ENCODE results near the gene TFEB. TPM values are rescaled to one million over a fixed set of nuclear protein-coding genes. Genes with fewer than 3 reads are reported as not detected.

The TFEB gene
- total RNA-seq, 1 experiment from 2014 or later: 5.5 TPM

DNA sequence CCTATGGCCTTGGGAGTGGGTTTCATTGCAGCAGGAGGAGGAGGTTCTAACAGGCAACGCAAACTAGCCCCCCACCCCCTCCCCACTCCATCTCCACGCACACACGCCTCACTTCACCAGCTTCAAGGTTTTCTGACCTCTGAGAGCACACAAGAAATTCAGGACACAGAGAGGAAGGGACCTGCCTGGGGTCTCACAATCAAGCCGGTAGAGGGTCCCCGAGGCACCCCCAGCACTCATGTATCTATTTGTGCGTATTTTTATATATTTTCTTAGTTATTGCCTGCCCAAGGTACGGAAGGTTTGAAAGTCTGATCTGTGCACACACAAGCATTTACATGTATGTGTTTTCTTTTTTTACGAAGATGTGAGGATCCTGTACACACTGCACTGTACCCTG is 80.2 kb downstream of the TFEB start:
- no peak for DNase-seq (ENCODE audit: low read depth)

DNA sequence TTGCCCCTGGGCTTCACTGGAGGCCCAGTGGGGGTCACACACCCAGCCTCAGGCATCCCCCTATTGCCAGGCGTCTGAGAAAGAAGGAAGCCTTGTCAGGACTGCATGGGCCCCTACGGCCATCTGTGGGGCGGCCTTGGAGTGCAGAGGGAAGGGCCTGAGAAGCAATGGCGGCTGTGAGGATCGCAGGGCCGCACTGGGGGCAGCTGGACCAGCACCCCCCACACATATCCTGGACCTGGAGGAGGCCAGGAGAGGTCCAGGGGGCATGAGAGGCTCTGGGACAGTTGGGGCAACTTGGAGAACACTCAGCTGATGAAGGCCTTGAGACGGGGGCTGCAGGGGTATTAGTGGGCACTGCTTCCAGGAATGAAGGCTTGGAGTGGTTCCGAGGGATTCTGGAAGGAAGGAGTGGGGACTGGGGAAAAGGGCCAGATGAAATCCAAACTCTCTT is 80.7 kb downstream of the TFEB start:
- DNase-seq (ENCODE audit: low read depth): no peak

DNA sequence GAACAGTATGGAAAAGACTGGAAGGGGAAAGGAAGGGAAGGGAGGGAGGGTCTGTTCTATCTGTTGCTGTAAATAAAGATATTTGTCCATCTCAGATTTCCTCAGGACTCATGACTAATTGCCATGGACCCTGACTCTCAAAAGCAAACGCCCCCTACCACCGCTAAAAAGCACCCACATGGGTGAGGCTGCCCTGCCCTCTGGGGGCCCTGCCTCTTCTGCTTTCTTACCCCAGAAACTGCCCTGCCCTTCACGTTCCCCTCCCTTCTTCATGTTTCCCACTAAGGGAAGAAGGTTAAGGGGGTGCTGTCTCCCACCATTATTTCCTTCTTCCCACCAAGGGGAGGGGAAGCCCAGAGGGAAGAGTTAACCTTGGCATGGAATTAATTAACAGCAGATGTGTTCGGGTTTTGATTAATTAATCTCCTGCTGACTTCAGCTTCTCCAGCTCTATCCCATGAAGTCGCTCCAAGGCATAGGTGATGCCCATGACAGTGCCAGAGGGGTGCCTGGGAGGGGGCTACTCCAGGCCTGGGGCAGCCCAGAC is 81.2 kb downstream of the TFEB start:
- DNase-seq (ENCODE audit: low read depth): no peak

DNA sequence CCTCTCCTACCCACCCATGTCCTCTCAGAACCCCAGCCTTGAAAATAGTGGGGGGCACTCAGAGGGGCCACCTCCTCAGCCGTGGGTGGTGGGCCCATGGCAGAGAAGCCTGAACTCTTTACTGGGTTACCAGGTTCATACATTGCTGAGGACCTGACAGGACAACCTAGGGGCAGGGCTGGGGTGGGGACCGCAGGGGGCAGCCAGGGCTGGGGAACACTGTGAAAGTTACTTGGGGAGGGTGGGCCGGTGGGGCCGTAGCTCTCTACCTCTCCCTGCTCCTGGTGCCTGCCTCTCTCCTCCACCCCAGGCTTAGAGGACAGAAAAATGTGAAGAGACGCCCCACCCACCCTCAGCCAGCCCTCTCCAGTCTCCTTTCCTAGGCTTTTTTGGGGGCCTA is 81.7 kb downstream of the TFEB start:
- DNase-seq (ENCODE audit: low read depth): no peak

DNA sequence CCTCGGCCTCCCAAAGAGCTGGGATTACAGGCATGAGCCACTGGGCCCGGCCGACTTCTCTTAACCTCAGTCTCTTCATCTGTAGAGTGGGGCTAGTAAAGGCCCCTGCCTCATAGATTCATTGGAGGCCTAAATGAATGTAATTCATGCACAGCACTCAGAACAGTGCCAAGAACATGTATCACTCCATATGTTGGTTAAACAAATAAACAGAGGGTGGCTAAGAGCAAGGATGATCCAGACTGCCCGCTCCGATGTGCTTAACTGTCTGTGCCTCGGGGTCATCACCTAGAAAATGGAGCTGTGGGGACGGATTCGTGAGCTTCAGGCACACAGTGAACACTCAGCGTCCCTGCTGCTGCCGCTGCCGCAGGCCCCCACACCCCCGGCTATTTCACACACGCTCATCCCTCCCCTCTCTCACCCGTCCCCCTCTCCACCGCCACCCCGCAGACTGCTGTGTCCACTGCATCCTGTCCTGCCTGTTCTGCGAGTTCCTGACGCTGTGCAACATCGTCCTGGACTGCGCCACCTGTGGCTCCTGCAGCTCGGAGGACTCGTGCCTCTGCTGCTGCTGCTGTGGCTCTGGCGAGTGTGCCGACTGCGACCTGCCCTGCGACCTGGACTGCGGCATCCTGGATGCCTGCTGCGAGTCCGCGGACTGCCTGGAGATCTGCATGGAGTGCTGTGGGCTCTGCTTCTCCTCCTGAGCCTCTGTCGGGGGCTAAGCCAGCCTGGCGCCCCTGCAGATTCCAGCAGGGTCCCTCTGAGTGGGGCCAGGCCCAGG is 82.3 kb downstream of the TFEB start:
- no peak for DNase-seq (ENCODE audit: low read depth)

DNA sequence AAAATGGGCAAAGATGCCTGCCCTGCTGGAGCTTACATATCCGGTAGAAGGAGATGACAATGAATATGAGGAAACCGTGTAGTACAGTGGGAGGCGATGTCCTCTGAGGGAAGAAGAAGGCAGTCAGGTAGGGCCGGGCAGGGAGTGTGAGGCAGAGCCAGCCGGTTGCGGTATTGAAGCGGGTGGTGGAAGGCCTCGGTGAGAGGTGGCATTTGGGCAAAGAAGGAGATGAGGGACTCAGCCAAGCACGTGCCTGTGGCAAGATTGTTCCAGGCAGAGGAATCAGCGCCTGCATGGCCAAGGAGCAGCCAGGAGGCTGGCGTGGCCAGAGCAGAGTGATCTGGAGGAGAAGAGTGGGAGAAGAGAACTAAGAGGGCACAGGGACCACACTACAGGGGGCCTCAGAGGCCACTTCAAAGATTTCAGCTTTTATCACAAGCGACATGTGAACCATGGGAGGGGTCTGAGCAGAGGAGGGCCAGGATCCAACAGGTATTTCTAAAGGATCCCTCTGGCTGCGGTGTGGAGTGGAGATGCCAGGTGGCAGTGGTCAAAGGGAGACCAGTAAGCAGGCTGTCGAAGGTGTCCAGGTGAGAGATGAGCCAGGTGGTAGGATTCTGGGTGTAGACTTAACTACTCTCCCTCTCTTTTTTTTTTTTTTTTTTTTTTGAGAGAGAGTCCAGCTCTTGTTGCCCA is 83.3 kb downstream of the TFEB start:
- DNase-seq (ENCODE audit: low read depth): no peak

DNA sequence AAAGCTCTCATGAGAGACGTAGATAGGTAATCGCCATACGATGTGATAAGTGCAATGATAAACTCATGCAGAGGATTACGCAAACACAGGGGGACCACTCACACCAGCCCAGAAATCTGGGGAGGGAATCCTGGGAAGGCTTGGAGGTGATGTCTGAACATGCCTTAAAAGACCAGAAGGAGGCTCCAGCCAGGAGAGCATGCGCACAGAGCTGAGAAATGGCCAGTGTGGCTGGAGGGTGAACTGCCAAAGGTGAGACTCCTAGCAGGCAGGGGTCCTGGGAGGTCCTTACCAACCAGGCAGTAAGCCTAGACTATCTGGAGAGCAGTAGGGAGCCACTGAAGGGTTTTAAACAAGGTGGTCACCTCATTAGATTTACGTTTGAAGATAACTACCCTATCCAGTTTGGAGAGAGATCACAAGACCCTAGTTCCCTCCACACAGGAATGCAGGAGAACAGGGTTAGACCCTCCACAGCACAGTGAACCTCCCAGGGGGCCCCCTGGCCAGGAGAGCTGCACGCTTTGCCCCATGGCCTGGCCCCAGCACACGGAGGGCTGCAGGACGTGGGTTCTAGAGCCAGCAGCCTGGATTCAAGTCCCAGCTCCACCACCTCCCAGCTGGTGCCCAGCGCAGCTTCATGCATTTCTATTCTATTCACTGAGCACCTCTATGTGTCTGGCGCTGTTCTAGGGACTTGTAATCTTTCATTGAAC is 84.0 kb downstream of the TFEB start:
- DNase-seq (ENCODE audit: low read depth): no peak

DNA sequence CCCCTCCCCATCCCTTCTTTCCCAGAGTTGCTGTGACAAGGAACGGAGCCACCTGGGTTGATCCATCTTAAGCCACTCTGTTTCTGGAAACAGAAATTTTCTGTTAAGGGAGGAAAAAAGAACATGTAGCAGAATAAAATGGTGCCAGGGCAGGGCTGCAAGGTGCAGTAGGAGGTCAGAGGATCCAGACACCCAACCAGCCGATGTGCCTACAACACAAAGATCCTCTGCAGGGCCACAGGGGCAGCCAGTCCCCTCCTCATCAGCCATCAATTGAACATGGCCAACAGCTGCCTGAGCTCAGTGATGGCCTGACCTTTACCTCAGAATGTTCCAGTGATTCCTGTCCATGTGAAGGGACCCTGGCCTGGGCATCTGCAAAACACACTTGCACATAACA is 85.3 kb downstream of the TFEB start:
- DNase-seq (ENCODE audit: low read depth): no peak

DNA sequence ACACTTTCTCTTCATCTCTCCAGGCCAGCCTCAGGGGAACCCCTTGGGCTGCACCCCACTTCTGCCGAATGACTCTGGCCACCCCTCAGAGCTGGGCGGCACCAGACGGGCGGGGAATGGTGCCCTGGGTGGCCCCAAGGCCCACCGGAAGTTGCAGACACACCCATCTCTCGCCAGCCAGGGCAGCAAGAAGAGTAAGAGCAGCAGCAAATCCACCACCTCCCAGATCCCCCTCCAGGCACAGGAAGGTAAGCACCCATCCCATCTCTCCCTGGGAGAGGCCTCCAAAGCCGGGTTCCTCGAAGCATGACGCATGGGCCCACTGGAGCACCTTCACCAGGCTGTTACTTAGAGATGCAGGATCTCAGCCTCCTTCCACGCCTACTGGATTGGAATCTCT is 85.8 kb downstream of the TFEB start:
- no peak for DNase-seq (ENCODE audit: low read depth)

DNA sequence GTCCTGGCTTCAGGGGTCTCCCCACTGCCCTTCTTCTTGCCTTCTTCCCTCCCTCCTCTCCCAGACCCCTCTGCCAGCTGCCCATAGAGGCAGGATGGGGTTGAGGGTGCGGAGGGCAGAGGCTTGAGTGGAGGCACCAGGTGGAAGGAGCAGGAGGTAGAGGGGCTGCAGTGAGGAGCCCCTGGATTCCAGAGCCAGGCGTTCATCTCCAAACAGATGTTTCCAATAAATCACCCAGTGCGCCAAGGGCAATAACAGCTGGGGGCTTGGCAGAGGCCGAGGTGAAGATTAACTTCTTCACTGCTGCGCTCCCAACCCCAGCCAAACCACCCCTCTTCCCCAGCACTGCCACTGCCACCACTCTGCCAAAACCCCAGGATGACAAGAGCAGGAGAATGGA is 86.5 kb downstream of the TFEB start:
- DNase-seq (ENCODE audit: low read depth): no peak

DNA sequence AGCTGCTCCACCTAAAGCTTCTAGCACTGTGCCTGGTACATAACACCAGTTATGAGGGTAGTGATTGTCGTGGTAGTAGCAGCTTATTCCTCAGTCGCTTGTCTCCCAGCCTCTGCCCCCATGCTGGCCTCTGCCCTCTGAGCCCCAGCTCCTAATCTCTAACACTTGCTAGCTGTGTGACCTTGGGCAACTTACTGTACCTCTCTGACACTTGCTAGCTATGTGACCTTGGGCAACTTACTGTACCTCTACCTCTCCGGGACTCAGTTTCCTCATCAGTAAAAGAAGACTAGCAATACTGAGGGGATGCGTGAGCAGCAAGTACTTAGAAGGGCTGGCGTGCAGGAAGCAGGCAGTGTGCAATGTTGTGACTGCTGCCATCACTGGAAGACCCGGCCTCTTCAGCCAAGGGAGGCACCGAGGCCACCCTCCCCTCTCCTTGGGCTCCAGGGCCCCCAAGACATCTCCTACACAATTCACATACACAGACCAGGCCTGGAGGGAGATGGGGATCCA is 87.3 kb downstream of the TFEB start:
- no peak for DNase-seq (ENCODE audit: low read depth)

DNA sequence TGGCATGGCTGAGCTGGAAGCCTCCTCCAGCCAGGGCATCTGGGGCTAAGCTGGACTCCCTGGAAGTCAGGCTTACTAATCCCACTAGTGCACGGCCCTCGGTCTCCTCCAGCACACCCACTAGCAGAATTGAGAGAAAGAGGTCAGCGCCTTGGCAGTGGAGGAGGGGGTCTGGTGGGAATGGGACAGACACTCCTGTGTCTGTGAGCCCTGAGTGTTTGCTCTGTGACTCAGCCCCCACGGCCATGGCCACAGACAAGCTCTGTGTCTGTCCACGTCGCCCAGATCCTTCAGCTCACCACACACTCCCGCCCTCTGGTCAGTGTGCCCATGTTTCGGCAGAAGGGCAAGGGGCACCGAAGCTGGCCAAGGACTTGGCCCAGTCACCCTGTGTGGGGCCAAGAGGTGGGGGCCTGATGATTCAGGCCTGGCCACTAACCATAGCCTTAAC is 88.3 kb downstream of the TFEB start:
- DNase-seq (ENCODE audit: low read depth): no peak

DNA sequence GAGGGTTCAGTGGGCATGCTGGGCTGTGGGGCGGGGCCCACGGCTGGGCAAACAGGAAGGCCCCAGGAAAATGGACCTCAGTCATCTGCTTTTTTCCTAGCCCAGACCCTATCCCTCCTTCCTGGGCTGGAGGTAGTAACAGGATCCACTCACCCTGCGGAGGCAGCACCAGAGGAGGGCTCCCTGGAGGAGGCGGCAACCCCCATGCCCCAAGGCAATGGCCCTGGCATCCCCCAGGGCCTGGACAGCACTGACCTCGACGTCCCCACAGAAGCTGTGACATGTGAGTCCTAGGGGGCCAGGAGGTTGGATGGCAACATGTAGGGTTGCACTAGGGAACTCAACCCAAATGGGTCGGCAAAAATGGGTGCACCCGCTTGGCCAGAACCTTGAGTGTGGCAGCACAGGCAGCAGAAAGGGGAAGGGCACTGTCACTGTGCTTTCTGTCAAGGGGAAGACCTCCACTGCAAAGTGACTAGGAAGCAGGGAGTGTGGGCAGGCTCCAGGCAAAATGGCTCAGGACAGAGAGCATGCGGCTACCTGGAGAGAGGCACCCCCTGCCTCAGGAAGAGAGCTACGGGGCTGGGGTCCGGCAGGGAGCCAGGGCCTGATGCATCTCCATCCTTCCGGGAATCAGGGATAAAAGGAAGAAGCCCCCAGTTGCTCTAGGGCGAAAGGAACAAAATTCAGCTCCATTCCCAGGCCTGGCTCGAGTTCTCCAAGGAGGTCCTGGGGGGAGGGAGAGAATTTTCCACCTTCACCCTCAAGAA is 89.2 kb downstream of the TFEB start:
- no peak for DNase-seq (ENCODE audit: low read depth)

DNA sequence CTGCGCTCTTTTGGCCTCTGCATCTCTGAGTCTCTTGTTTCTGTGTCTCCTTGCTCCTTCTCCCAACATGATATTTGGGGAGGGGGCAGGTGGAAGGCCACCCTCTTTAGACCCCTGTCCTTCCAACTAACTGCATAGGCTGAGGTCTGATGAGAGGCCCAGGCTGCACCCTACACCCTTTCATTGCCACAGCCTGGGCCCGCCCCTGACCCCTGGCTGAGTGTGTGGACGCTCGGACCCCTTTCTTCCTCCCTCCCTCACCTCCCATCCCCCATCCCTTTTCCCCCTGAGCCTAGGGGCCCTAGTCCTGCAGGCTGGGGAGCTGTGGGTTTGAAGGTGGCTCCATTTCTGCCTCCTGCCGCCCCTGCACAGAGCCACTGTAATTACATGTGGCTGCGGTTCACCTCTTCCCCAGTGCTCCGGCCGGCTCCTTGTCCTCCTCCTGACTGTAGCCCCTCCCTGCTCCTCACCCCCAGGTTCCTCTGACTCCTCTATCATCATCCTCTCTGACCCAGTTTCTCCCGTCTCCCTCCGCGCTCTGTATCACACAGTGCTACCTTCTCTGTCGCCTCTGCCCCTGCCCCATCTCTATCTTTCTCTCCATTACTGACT is 90.3 kb downstream of the TFEB start:
- DNase-seq (ENCODE audit: low read depth): no peak

DNA sequence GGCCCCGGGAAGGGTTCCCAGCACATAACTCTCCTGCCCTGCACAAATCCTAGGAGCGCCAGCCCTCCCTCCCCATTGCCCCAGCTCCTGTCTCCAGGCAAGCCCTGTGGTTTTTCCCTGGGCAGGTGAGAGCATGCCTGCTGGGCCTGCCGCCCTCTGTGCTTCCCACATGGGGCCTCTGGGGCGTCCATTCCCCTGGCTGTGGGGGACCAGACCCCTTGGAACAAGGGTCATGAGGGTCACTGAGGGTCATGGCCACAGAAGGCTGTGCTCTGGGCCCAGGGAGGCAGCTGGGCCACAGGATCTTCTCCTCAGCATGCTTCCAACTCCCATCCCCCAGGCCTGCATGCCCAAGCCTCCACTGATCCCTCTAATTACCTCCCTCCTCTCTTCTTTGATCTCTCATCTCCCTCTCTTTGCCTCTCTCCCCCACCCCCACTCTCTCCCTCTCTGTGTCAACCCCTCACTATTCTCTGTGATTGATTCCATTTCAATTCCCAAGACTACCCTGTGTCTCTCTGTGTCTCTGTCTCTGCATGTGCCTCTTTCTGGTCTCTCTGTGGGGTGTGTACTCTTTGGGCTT is 91.0 kb downstream of the TFEB start:
- no peak for DNase-seq (ENCODE audit: low read depth)

DNA sequence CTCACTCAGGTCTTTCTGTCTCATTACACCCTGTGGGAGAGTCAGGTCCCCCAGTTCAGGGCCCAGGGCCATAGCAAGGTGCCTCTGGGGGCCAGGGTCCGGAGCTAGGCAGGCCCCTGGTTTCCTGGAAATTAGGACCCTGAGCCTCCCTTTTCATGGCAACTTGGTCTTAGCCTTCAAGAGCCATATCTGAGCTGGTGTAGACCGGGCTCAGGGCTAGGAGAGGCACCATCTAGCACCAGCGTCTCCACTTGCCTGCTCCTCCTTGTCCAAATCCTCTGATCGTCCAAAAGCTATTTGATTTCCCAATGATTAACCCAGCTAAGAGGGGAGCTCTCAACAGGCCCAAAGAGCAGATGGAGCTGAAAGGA is 91.5 kb downstream of the TFEB start:
- no peak for DNase-seq (ENCODE audit: low read depth)

DNA sequence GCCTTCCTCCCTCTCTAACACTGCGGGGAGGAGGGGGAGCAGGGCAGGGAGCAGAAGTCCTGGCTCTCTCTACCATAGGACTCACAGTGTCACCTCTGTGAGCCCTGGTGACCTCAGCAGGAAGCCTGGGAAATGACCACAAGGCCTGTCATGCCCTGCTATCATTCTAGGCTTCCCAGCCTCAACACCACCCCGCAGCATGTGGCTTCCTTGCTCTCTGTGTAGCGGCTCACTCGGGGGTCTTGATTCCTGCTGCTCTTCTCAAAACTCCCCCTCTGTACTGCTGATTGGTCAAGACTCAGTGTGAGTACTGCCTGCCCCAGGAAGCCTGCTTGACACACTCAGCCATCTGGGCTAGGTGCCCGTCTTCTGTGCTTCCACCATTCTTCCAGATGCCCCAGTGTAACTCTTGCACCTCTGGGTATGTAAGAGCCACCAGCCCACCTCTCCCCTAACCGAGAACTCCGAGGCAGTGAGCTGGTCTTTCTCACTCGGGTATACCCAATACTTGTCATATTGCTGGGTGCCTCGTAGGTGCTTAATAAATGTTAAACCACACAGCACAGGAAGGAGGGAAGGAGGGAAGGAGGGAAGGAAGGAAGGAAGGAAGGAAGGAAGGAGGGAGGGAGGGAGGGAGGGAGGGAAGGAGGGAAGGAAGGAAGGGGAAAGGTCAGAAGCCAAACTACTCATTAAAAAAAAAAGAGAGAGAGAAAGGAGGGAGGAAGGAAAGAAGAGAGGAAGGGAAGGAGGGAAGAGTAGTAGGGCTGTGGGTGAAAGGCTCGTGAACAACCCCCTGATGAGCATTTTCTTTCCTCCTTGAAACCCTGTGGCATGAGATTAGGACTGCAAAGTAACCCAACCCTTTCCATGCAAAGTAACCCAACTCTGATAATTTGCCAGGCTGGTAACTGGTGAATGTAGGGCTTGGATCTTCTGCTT is 92.2 kb downstream of the TFEB start:
- no peak for DNase-seq (ENCODE audit: low read depth)

DNA sequence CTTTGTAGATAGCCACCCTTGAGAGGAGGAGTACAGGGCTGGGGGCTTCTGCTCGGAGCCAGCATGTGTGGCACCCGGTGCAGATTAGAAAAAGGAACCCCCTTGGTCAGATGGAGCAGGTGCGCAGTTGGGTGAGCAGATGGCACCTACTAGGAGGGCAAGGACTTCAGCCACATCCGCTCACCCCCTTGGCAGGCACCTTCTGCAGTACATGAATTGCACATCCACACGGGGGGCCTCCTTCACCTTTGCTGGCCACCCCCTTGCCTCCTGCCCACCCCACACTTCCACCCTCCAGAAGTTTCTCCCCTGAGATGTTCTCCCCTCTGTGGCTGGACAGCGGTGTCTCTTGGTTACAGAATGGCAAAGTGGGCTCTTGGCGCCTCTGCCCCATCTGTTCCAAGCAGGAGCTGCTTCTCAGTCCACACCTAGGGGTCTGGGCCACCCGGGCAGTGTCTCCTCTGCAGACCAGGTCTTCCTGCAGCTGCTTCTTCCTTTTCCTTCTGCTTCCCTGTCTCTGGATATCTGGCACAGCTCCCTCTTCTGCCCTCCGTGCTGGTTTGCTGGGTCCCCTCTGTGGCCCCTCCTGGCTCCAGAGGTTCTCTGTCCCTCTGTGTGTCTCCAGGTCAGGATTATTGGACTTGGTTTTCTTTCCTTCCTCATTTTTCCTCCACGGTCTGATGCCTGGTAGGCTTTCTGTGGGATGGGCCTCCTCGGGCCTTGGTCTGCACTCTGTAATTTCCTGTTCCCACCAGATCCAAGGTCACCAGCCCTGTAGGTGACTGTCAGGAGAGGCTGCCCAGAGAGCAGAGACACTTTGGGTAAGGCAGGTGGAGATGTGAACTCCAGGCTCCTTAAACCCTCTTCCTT is 93.1 kb downstream of the TFEB start:
- DNase-seq (ENCODE audit: low read depth): no peak
